Right lobe of liver (tissue), 6 donors: ENCODE measurements around the gene LDB2. TPM values are rescaled to one million over a fixed set of nuclear protein-coding genes. Genes with fewer than 3 reads are reported as not detected.
A peak's percentile ranks its signal among the peaks of the same experiment; 100 is the strongest.

Source experiments
- ATAC-seq, 4 donors: fragments of 200-7000 bp; cut with Tn5 transposase; one replicate each; pipeline ENCODE4 v1.9.1; 2020; ENCODE audit warnings: mild to moderate bottlenecking in 4 of 4, moderate library complexity in 4 of 4
- DNase-seq, 3 donors: peaks; one replicate each; pipeline ENCODE4 v3.0.0-alpha.2; 2020
- H3K27ac ChIP-seq, 3 donors: fragments of 200-600 bp; one replicate each; pipeline ENCODE4 v1.8.0; 2022
- H3K27me3 ChIP-seq, 2 donors: fragments of 200-600 bp; one replicate each; pipeline ENCODE4 v1.8.0; 2022
- H3K36me3 ChIP-seq, 4 donors: fragments of 200-600 bp; sonication (generic) in 1 of 4; one replicate each; pipeline versions ENCODE4 v1.5.1 to v1.8.0; 2017 to 2022; ENCODE audit warnings: control low read depth in 1 of 4
- H3K4me1 ChIP-seq, 4 donors: fragments of 200-600 bp; sonication (generic) in 1 of 4; one replicate each; pipeline versions ENCODE4 v1.5.1 to v1.8.0; 2017 to 2022; ENCODE audit warnings: control low read depth in 1 of 4
- H3K4me3 ChIP-seq, 3 donors: fragments of 200-600 bp; one replicate each; pipeline ENCODE4 v1.8.0; 2022
- H3K9me3 ChIP-seq, 4 donors: fragments of 200-600 bp; sonication (generic) in 1 of 4; one replicate each; pipeline versions ENCODE4 v1.5.1 to v1.8.0; 2017 to 2022; ENCODE audit warnings: control low read depth in 1 of 4
- CTCF ChIP-seq, 4 donors: fragments of 200-600 bp in 3 of 4; fragments of 450-650 bp in 1 of 4; IDR thresholded peaks; one replicate each; pipeline versions ENCODE4 v1.5.1 to v1.8.0; 2016 to 2022; ENCODE audit warnings: antibody characterized with exemption in 4 of 4, mild to moderate bottlenecking in 2 of 4
- POLR2A ChIP-seq: fragments of 450-650 bp; IDR thresholded peaks from one replicate; pipeline ENCODE4 v1.6.1; 2017; ENCODE audit warnings: antibody characterized with exemption, mild to moderate bottlenecking
- WGBS: methylation state at CpG from one replicate; pipeline ENCODE4 v1.1.6; 2018; ENCODE audit warnings: low coverage, low lambda C conversion rate; ENCODE audit not compliant: insufficient coverage; ENCODE audit errors: missing lambda C conversion rate; 5-methylcytosine and 5-hydroxymethylcytosine counted together
- intact Hi-C, 2 donors: fragments of 100-400 bp; cut with DNase I; formaldehyde crosslinking; loops; one replicate each; pipeline versions ENCODE4 v1.11.2 to v1.14.1; 2022
- total RNA-seq, 6 experiments: library from RNA; depleted of rRNA in 2 of 6; stranded (reverse); fragments of >200 nt in 2 of 6; fragmentation: NEBNext Ultra II Directional in 3 of 6; extraction: Animal tissue kit (Norgen Biotek cat#: 25700) in 3 of 6; gene quantifications; one replicate each; pipeline versions ENCODE4 v1.1.0 to v1.2.4, GENCODE V29; 2016 to 2023
- donor health status: DM: no; HTN: yes; CAD: no.
- donor health status: DM: no; HTN: no; CAD: no.
- donor health status: DM: no; HTN: no; CAD: no.
- donor health status: DM: no; HTN: yes; CAD: no.
- donor health status: DM: no; HTN: yes; CAD: no.

LDB2 gene
- total RNA-seq, 6 experiments from 2014 or later, result 11.4 to 26.6 (median 17.3) TPM

- no peaks in the 10 kb centered on the region for H3K4me1 ChIP-seq
- intact Hi-C loops, result no loop called here
- TF ChIP-seq POLR2A, result no peak
- no peak for TF ChIP-seq CTCF (IDR thresholded peaks at IDR 0.05)
- H3K36me3 ChIP-seq, result no peaks in the 10 kb centered on the region
- DNase-seq (no peak), ATAC-seq (no peak)
- no peak overlapping the region for H3K4me3 ChIP-seq
- H3K27ac ChIP-seq, result no peak overlapping the region
- no peaks in the 10 kb centered on the region for H3K9me3 ChIP-seq
- WGBS, result 71% methylated on average over 5 of the region's 5 CpGs
- H3K27me3 ChIP-seq, result no peaks in the 10 kb centered on the region
Observed at GRCh38 chr4:16767251-16767650, 131.2 kb downstream of the LDB2 start.

- H3K9me3 ChIP-seq, result no peaks in the 10 kb centered on the region
- H3K36me3 ChIP-seq, result no peaks in the 10 kb centered on the region
- TF ChIP-seq CTCF (IDR thresholded peaks at IDR 0.05) (no peak), POLR2A (no peak)
- intact Hi-C loops, result no loop called here
- H3K27ac ChIP-seq, result no peak overlapping the region
- ATAC-seq, result no peak
- WGBS, result 79% methylated on average over 5 of the region's 5 CpGs
- DNase-seq, result no peak
- no peaks in the 10 kb centered on the region for H3K27me3 ChIP-seq
- H3K4me3 ChIP-seq, result no peak overlapping the region
- H3K4me1 ChIP-seq, result no peaks in the 10 kb centered on the region
Observed at GRCh38 chr4:16765546-16765945, 132.9 kb downstream of the LDB2 start.

- DNase-seq (peak in 1 of 3 donors; percentile 27), ATAC-seq (peak; percentile 64 to 83 (median 68))
- Histone ChIP-seq H3K4me3 (no peak overlapping the region), H3K9me3 (no peaks in the 10 kb centered on the region), H3K36me3 (no peaks in the 10 kb centered on the region), H3K27me3 (no peaks in the 10 kb centered on the region), H3K27ac (no peak overlapping the region), H3K4me1 (no peaks in the 10 kb centered on the region)
- TF ChIP-seq CTCF (IDR thresholded peaks at IDR 0.05), result peak; percentile 36 to 48 (median 42)
- no peak for TF ChIP-seq POLR2A
- intact Hi-C loops, result no loop called here
- 43% methylated on average over 6 of the region's 6 CpGs for WGBS
Observed at GRCh38 chr4:16764622-16765021, 133.8 kb downstream of the LDB2 start.

- no peak for DNase-seq
- H3K27ac ChIP-seq, result no peak overlapping the region
- H3K4me1 ChIP-seq, result no peaks in the 10 kb centered on the region
- H3K27me3 ChIP-seq, result no peaks in the 10 kb centered on the region
- 73% methylated on average over 6 of the region's 6 CpGs for WGBS
- no peak for TF ChIP-seq POLR2A
- no peak for TF ChIP-seq CTCF (IDR thresholded peaks at IDR 0.05)
- no peaks in the 10 kb centered on the region for H3K9me3 ChIP-seq
- no peak overlapping the region for H3K4me3 ChIP-seq
- no peaks in the 10 kb centered on the region for H3K36me3 ChIP-seq
- ATAC-seq, result no peak
- intact Hi-C loops, result no loop called here
Observed at GRCh38 chr4:16760617-16761363, 137.7 kb downstream of the LDB2 start.
